ENCODE data around the gene DTWD1. TPM values are rescaled to one million over a fixed set of nuclear protein-coding genes. Genes with fewer than 3 reads are reported as not detected.

The DTWD1 gene
- total and polyA plus RNA-seq, 2 experiments from 2014 or later: 63.7 to 107 TPM

DNA sequence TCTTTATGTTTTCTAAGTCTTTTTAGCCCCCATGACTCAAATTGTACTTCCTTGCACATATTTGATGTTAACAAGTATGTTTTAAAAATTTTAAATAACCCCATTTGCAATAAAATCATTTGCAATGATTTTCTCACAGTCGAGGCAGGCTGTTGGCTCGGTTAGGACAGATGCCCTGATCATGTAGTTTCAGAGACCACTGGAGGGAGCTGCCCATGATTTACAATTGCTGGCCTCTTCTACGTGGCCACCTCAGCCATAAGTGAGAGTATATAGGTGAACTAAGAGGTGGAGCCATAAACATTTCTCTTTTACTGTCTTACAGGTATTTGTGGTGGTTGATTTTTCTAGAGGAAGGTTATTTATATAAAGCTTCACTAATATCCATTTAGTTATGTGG is 1.7 kb downstream of the DTWD1 start:
- 81 to 82% methylated on average over 3 of the region's 3 CpGs for WGBS, 2 experiments (ENCODE audit: low coverage in 1 of 2, low lambda C conversion rate in 2 of 2, missing lambda C conversion rate in 2 of 2)
- TF ChIP-seq EZH2 (IDR thresholded peaks at IDR 0.05; ENCODE audit: insufficient read depth, poor library complexity, severe bottlenecking): no peak
- no peak for TF ChIP-seq EZH2phosphoT487 (IDR thresholded peaks at IDR 0.05; ENCODE audit: insufficient read depth, low read depth)
- H3K9me3 ChIP-seq (ENCODE audit: low read depth): no peaks in the 10 kb centered on the region
- peaks cover 24% of the 10 kb centered on the region for H3K36me3 ChIP-seq (ENCODE audit: low read depth)
- H3K4me2 ChIP-seq (ENCODE audit: unreplicated experiment): peak overlapping the region; percentile 95
- H3K4me1 ChIP-seq (ENCODE audit: insufficient read depth): peaks cover 57% of the 10 kb centered on the region
- DNase-seq: peak; percentile 43
- H3K9me2 ChIP-seq (ENCODE audit: insufficient read depth): no peaks in the 10 kb centered on the region
- H3K27ac ChIP-seq: peak overlapping the region; percentile 94
- H2AFZ ChIP-seq: no peak overlapping the region
- H3F3A ChIP-seq (ENCODE audit: insufficient read depth): peaks cover 77% of the 10 kb centered on the region
- H3K9ac ChIP-seq: peak overlapping the region; percentile 97
- no peaks in the 10 kb centered on the region for H4K20me1 ChIP-seq (ENCODE audit: insufficient read depth)
- peak overlapping the region; percentile 84 for H3K4me3 ChIP-seq
- H3K27me3 ChIP-seq (replicated peaks; ENCODE audit: insufficient read depth): no peaks in the 10 kb centered on the region
- peaks cover 67% of the 10 kb centered on the region for H3K79me2 ChIP-seq (ENCODE audit: insufficient read depth)
- in situ Hi-C loops (cut with MboI): no loop called here

DNA sequence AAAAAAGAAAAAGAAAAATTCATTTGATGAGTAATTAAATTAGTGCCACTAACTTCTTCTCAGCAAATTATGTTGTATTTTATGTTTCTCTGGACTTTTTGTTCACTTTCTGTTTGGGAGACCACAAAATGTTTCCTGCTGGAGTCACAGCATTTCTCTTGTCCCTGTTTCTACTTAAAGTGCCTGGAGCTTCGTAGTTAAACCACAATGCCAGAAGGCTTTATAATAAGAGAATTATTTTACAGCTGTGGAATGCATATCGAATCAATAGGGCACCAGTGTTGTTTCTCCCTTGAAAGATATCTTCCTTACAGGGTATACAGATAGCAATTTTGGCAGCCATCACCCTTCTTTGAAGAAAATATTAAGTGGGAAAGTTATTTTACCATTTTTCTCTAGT is 3.2 kb downstream of the DTWD1 start:
- 1 to 2% methylated on average over 2 of the region's 2 CpGs for WGBS, 2 experiments (ENCODE audit: low coverage in 1 of 2, low lambda C conversion rate in 2 of 2, missing lambda C conversion rate in 2 of 2)
- Histone ChIP-seq H3K4me1 (ENCODE audit: insufficient read depth) (peaks cover 71% of the 10 kb centered on the region), H3K9me3 (ENCODE audit: low read depth) (no peaks in the 10 kb centered on the region), H3K4me2 (ENCODE audit: unreplicated experiment) (peak overlapping the region; percentile 95), H3K4me3 (peak overlapping the region; percentile 84), H3K79me2 (ENCODE audit: insufficient read depth) (peaks cover 77% of the 10 kb centered on the region), H3K9me2 (ENCODE audit: insufficient read depth) (no peaks in the 10 kb centered on the region), H3K9ac (peak overlapping the region; percentile 97), H2AFZ (no peak overlapping the region), H4K20me1 (ENCODE audit: insufficient read depth) (no peaks in the 10 kb centered on the region), H3K27ac (peak overlapping the region; percentile 94), H3K36me3 (ENCODE audit: low read depth) (peaks cover 34% of the 10 kb centered on the region), H3K27me3 (replicated peaks; ENCODE audit: insufficient read depth) (no peaks in the 10 kb centered on the region), H3F3A (ENCODE audit: insufficient read depth) (peaks cover 84% of the 10 kb centered on the region)
- TF ChIP-seq EZH2phosphoT487 (IDR thresholded peaks at IDR 0.05; ENCODE audit: insufficient read depth, low read depth) (0 out of 2 replicates have a peak, but pooled peaks have one; percentile 31), EZH2 (IDR thresholded peaks at IDR 0.05; ENCODE audit: insufficient read depth, poor library complexity, severe bottlenecking) (no peak)
- peak; percentile 79 for DNase-seq
- in situ Hi-C loops (cut with MboI): no loop called here

DNA sequence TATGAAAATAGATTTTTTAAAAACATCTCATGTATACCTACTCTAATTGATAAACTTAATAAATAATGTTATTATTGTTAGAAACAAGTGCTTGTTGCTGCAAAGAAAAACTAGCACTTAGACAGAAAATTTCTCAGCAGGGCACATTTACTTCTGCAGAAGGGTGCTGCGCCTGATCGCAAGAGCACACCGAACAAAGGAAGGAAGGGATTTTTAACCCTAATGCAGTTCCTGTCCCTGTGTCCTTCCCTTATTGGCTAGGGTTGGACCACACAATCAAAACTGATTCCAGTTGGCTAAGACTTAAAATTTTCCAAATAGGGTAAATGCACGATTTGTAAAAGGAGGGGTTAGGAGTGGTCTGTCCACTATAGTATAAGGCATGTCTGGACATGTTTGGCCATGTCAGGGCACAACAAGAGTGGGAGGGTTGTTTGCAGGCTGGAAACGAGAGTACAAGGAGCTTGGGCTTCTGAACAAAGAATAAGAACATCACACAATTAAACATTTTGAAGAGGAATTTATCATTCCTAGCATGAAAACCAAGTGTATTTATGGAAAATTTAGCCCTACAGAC is 4.7 kb downstream of the DTWD1 start:
- H2AFZ ChIP-seq: no peak overlapping the region
- in situ Hi-C loops (cut with MboI): no loop called here
- DNase-seq: no peak
- H3K4me2 ChIP-seq (ENCODE audit: unreplicated experiment): no peak overlapping the region
- H3K36me3 ChIP-seq (ENCODE audit: low read depth): peaks cover 48% of the 10 kb centered on the region
- H3K27ac ChIP-seq: peak overlapping the region; percentile 94
- no peak overlapping the region for H3K9ac ChIP-seq
- WGBS, 2 experiments (ENCODE audit: low coverage in 1 of 2, low lambda C conversion rate in 2 of 2, missing lambda C conversion rate in 2 of 2): 99 to 100% methylated on average over 5 of the region's 5 CpGs
- H3K4me3 ChIP-seq: 0 out of 2 replicates have a peak overlapping the region, but pooled peaks have one; percentile 4
- peaks cover 73% of the 10 kb centered on the region for H3K4me1 ChIP-seq (ENCODE audit: insufficient read depth)
- peaks cover 72% of the 10 kb centered on the region for H3F3A ChIP-seq (ENCODE audit: insufficient read depth)
- H3K9me2 ChIP-seq (ENCODE audit: insufficient read depth): no peaks in the 10 kb centered on the region
- H4K20me1 ChIP-seq (ENCODE audit: insufficient read depth): no peaks in the 10 kb centered on the region
- no peaks in the 10 kb centered on the region for H3K9me3 ChIP-seq (ENCODE audit: low read depth)
- no peak for TF ChIP-seq EZH2 (IDR thresholded peaks at IDR 0.05; ENCODE audit: insufficient read depth, poor library complexity, severe bottlenecking)
- TF ChIP-seq EZH2phosphoT487 (IDR thresholded peaks at IDR 0.05; ENCODE audit: insufficient read depth, low read depth): no peak
- H3K79me2 ChIP-seq (ENCODE audit: insufficient read depth): peaks cover 84% of the 10 kb centered on the region
- H3K27me3 ChIP-seq (replicated peaks; ENCODE audit: insufficient read depth): no peaks in the 10 kb centered on the region

DNA sequence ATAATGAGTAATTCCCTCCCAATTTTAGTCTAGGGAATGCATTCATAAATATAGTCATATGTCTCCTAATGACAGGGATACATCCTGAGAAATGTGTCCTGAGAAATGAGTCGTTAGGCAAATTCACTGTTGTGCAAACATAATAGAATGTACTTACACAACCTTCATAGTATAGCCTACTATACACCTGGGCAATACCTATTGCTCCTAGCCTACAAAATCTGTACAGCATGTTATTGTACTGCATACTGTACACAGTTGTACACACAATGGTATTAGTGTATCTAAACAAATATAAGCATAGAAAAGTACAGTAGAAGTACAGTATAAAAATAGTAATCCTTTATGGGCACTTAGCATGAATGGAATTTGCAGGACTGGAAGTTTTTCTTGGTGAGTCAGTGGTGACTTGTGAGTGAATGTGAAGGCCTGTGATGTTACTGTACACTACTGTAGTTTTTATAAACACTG is 6.6 kb downstream of the DTWD1 start:
- H3K9me3 ChIP-seq (ENCODE audit: low read depth): no peaks in the 10 kb centered on the region
- peak overlapping the region; percentile 51 for H3K4me2 ChIP-seq (ENCODE audit: unreplicated experiment)
- no peaks in the 10 kb centered on the region for H3K9me2 ChIP-seq (ENCODE audit: insufficient read depth)
- no peak overlapping the region for H2AFZ ChIP-seq
- H3K36me3 ChIP-seq (ENCODE audit: low read depth): peaks cover 54% of the 10 kb centered on the region
- H4K20me1 ChIP-seq (ENCODE audit: insufficient read depth): no peaks in the 10 kb centered on the region
- peaks cover 57% of the 10 kb centered on the region for H3F3A ChIP-seq (ENCODE audit: insufficient read depth)
- peaks cover 87% of the 10 kb centered on the region for H3K79me2 ChIP-seq (ENCODE audit: insufficient read depth)
- H3K27me3 ChIP-seq (replicated peaks; ENCODE audit: insufficient read depth): no peaks in the 10 kb centered on the region
- WGBS, 2 experiments (ENCODE audit: low coverage in 1 of 2, low lambda C conversion rate in 2 of 2, missing lambda C conversion rate in 2 of 2): 0 to 4% methylated on average over 1 of the region's 1 CpG
- peak overlapping the region; percentile 94 for H3K27ac ChIP-seq
- peaks cover 73% of the 10 kb centered on the region for H3K4me1 ChIP-seq (ENCODE audit: insufficient read depth)
- in situ Hi-C loops (cut with MboI): no loop called here
- peak overlapping the region; percentile 9 for H3K4me3 ChIP-seq
- no peak overlapping the region for H3K9ac ChIP-seq
- peak; percentile 92 for DNase-seq
- no peak for TF ChIP-seq EZH2phosphoT487 (IDR thresholded peaks at IDR 0.05; ENCODE audit: insufficient read depth, low read depth)
- TF ChIP-seq EZH2 (IDR thresholded peaks at IDR 0.05; ENCODE audit: insufficient read depth, poor library complexity, severe bottlenecking): no peak
